Fibroblast of lung (primary cell): ENCODE measurements around the gene DNAH8. TPM values are rescaled to one million over a fixed set of nuclear protein-coding genes. Genes with fewer than 3 reads are reported as not detected.

Experiments
- DNase-seq, 2 donors: peaks; one replicate each; pipeline versions ENCODE4 v3.0.0 to v3.0.0-alpha.2; 2010; ENCODE audit warnings: low read depth in 2 of 2
- H2AFZ ChIP-seq: 2 replicates; pipeline ENCODE4 v1.5.1; 2012; ENCODE audit warnings: low read length, control low read depth, inconsistent platforms
- H3K27ac ChIP-seq: 2 replicates; pipeline ENCODE4 v1.5.1; 2011; ENCODE audit warnings: low read length, control low read depth; ENCODE audit not compliant: insufficient read depth
- H3K27me3 ChIP-seq: 2 replicates; pipeline ENCODE4 v1.5.1; 2011; ENCODE audit warnings: mild to moderate bottlenecking, low read length; ENCODE audit not compliant: control insufficient read depth, insufficient read depth
- H3K36me3 ChIP-seq: 2 replicates; pipeline ENCODE4 v1.5.1; 2011; ENCODE audit warnings: low read length; ENCODE audit not compliant: control insufficient read depth, insufficient read depth
- H3K4me1 ChIP-seq: 2 replicates; pipeline ENCODE4 v1.5.1; 2011; ENCODE audit warnings: low read length; ENCODE audit not compliant: control insufficient read depth, insufficient read depth; ENCODE audit errors: extremely low read depth
- H3K4me2 ChIP-seq: 2 replicates; pipeline ENCODE4 v1.5.1; 2011; ENCODE audit warnings: low read length, control low read depth; ENCODE audit not compliant: insufficient read depth; ENCODE audit errors: extremely low read depth
- H3K4me3 ChIP-seq, 4 experiments: fragments of 200-600 bp in 1 of 4; sonication (generic) in 1 of 4; replicated peaks in 1 of 4; 2 replicates each; pipeline ENCODE4 v1.5.1; 2011 to 2016; ENCODE audit warnings: low read length in 4 of 4, low read depth in 3 of 4, mild to moderate bottlenecking in 3 of 4, control low read depth in 2 of 4, inconsistent platforms in 1 of 4, mixed read lengths in 1 of 4; ENCODE audit not compliant: insufficient read depth in 1 of 4; ENCODE audit errors: control extremely low read depth in 1 of 4
- H3K79me2 ChIP-seq: 2 replicates; pipeline ENCODE4 v1.5.1; 2012; ENCODE audit warnings: mild to moderate bottlenecking, low read length, inconsistent platforms; ENCODE audit not compliant: control insufficient read depth, insufficient read depth
- H3K9ac ChIP-seq: 2 replicates; pipeline ENCODE4 v1.5.1; 2011; ENCODE audit warnings: mild to moderate bottlenecking, low read length, control low read depth; ENCODE audit not compliant: insufficient read depth
- H3K9me3 ChIP-seq: 2 replicates; pipeline ENCODE4 v1.5.1; 2012; ENCODE audit warnings: low read depth, low read length; ENCODE audit not compliant: control insufficient read depth, insufficient read depth
- H4K20me1 ChIP-seq: 2 replicates; pipeline ENCODE4 v1.5.1; 2011; ENCODE audit warnings: low read length; ENCODE audit not compliant: control insufficient read depth, insufficient read depth; ENCODE audit errors: extremely low read depth
- EZH2 ChIP-seq: IDR thresholded peaks from 2 replicates; pipeline ENCODE4 v1.5.1; 2012; ENCODE audit warnings: low read length, control low read depth, mild to moderate bottlenecking; ENCODE audit errors: missing control alignments
- polyA plus RNA-seq, 2 donors: library from polyadenylated mRNA; depleted of rRNA in 1 of 2; stranded (reverse) in 1 of 2; unstranded in 1 of 2; fragments of >200 nt; gene quantifications; 2 replicates each; pipeline ENCODE4 v1.2.1, GENCODE V29; 2011 to 2012; ENCODE audit warnings: missing spikeins in 1 of 2
- total RNA-seq: library from RNA; depleted of rRNA; stranded (reverse); fragments of >200 nt; gene quantifications from 2 replicates; pipeline ENCODE4 v1.2.1, GENCODE V29; 2014
- TF ChIP-seq, protein P1 (sequence below), 2 donors: IDR thresholded peaks in 1 of 2; conservative IDR thresholded peaks in 1 of 2; 1 replicate in 1 of 2; 2 replicates in 1 of 2; pipeline ENCODE4 v1.5.1; 2011 to 2012; ENCODE audit warnings: low read length in 2 of 2, control low read depth in 1 of 2, inconsistent platforms in 1 of 2, low read depth in 1 of 2, mild to moderate bottlenecking in 1 of 2

Gene DNAH8
- total and polyA plus RNA-seq, 2 donors (not counting 1 experiment from before 2014, with no cell fraction given): under 0.01 TPM; not detected in 1

DNA sequence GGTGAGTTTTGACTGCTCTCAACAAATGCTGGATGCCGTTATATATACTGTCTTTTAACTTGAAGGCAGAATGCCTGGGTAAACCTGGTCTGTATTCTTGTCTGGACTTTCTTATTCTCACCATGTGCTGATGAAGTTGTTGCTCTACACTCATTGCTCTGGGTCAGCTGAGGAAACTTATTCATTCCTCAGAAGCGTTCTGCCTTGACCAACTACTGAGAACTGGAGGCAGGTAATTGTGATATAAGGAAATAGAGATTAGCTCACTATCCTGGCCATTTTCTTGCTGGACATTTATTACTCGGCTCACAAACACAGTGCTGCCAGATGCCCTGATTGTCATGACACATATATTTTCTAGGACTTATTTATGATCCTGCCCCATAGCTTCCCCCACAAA is 103.6 kb downstream of the DNAH8 start:
- Histone ChIP-seq H2AFZ (no peak overlapping the region), H3K9ac (no peak overlapping the region), H3K4me1 (no peaks in the 10 kb centered on the region), H3K79me2 (no peaks in the 10 kb centered on the region), H4K20me1 (no peaks in the 10 kb centered on the region), H3K4me2 (no peak overlapping the region), H3K27ac (no peak overlapping the region), H3K27me3 (no peaks in the 10 kb centered on the region), H3K9me3 (no peaks in the 10 kb centered on the region), H3K4me3 (no peak overlapping the region), H3K36me3 (no peaks in the 10 kb centered on the region)
- DNase-seq: no peak
- TF ChIP-seq EZH2: no peak
- TF ChIP-seq, protein P1, sequence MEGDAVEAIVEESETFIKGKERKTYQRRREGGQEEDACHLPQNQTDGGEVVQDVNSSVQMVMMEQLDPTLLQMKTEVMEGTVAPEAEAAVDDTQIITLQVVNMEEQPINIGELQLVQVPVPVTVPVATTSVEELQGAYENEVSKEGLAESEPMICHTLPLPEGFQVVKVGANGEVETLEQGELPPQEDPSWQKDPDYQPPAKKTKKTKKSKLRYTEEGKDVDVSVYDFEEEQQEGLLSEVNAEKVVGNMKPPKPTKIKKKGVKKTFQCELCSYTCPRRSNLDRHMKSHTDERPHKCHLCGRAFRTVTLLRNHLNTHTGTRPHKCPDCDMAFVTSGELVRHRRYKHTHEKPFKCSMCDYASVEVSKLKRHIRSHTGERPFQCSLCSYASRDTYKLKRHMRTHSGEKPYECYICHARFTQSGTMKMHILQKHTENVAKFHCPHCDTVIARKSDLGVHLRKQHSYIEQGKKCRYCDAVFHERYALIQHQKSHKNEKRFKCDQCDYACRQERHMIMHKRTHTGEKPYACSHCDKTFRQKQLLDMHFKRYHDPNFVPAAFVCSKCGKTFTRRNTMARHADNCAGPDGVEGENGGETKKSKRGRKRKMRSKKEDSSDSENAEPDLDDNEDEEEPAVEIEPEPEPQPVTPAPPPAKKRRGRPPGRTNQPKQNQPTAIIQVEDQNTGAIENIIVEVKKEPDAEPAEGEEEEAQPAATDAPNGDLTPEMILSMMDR (conservative IDR thresholded peaks at IDR 0.05 in 1 of 2, IDR thresholded peaks at IDR 0.05 in 1 of 2; ENCODE audit: low read depth in 1 of 2, low read length in 2 of 2): no peak

DNA sequence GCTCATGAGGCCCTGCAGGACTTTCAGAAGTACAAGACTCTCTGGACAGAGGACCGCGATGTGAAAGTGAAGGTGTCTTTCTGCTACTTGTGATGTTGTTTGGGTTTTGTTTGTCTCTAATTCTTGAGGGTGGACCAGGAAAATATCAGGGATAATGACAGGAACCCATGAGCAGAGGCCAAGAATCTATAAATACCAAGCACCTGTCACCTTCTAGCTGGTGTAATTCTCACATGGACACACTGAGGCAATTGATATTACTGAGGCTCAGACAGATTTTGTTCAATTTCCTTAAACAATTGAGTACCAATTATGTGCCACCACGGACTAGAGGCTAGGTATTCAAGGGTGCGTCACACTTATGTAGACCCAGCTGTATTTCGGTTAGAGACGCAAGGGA is 107.9 kb downstream of the DNAH8 start:
- TF ChIP-seq, protein P1 (conservative IDR thresholded peaks at IDR 0.05 in 1 of 2, IDR thresholded peaks at IDR 0.05 in 1 of 2; ENCODE audit: low read depth in 1 of 2, low read length in 2 of 2): no peak
- TF ChIP-seq EZH2: no peak
- Histone ChIP-seq H4K20me1 (no peaks in the 10 kb centered on the region), H3K27me3 (no peaks in the 10 kb centered on the region), H3K9ac (no peak overlapping the region), H3K4me1 (no peaks in the 10 kb centered on the region), H3K4me3 (no peak overlapping the region), H3K9me3 (no peaks in the 10 kb centered on the region), H3K27ac (no peak overlapping the region), H2AFZ (no peak overlapping the region), H3K36me3 (no peaks in the 10 kb centered on the region), H3K4me2 (no peak overlapping the region), H3K79me2 (no peaks in the 10 kb centered on the region)
- DNase-seq: no peak

DNA sequence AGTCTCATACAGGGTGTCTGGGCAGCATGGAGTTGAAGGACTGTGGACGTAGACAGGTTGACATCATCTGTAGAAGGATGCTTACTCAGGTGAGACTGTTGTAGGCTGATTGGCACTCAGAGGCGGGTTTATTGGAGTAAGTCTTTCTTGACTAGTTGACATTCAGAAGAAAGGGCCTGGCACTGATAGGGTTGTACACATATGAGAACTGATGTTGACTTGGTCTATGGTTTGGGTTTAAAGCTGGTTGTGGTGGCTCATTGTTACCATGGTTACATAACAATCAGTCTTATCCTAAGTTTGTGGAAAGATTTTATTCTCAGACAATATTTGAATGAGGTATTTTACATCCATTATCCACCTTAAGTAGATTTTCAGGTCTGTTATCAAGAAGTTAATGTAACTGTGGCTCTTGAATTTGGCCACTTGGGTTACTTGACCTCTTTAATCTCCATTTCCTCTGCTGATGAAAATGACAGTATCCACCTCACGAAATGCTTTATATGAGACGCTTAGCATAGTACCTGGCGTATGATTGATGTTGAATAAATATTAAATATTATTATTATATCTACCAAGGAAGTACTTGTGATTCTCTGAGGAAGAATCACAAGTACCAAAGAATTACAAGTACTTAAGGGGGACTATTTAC is 109.3 kb downstream of the DNAH8 start:
- Histone ChIP-seq H3K9me3 (no peaks in the 10 kb centered on the region), H3K27ac (no peak overlapping the region), H3K4me1 (no peaks in the 10 kb centered on the region), H3K4me3 (no peak overlapping the region), H2AFZ (no peak overlapping the region), H3K36me3 (no peaks in the 10 kb centered on the region), H3K27me3 (no peaks in the 10 kb centered on the region), H3K79me2 (no peaks in the 10 kb centered on the region), H4K20me1 (no peaks in the 10 kb centered on the region), H3K4me2 (no peak overlapping the region), H3K9ac (no peak overlapping the region)
- DNase-seq: no peak
- no peak for TF ChIP-seq EZH2
- TF ChIP-seq, protein P1 (conservative IDR thresholded peaks at IDR 0.05 in 1 of 2, IDR thresholded peaks at IDR 0.05 in 1 of 2; ENCODE audit: low read depth in 1 of 2, low read length in 2 of 2): no peak
